PC-9 (cell line): Measurements from ENCODE around the gene COX6A1. TPM values are rescaled to one million over a fixed set of nuclear protein-coding genes. Genes with fewer than 3 reads are reported as not detected.

Experiments used
- BruUV-seq: library from RNA; stranded (reverse); fragments of 400-500 nt; replicated peaks from 2 replicates; lab custom pipeline; 2021; lab: Mats Ljungman, UMichigan
- CTCF ChIA-PET: fragments of 300-600 bp; sonication (Branson Sonifier 250); formaldehyde crosslinking; loops from one replicate; lab custom pipeline; 2022; ENCODE audit warnings: antibody characterized with exemption; lab: Charles Lee
- POLR2A ChIA-PET: fragments of 300-600 bp; sonication (Branson Sonifier 250); formaldehyde crosslinking; loops from one replicate; lab custom pipeline; 2022; ENCODE audit warnings: antibody characterized with exemption; ENCODE audit not compliant: unreplicated experiment; lab: Charles Lee
- DNase-seq, 2 experiments: peaks; one replicate each; pipeline versions ENCODE4 v3.0.0 to v3.0.0-alpha.2; 2015 to 2022; ENCODE audit warnings: mixed read lengths in 1 of 2
- H2AFZ ChIP-seq: fragments of 200-600 bp; sonication (generic); 2 replicates; pipeline ENCODE4 v1.8.1; 2017; ENCODE audit warnings: antibody characterized with exemption
- H3F3A ChIP-seq: fragments of 200-600 bp; sonication (generic); 2 replicates; pipeline ENCODE4 v1.8.1; 2017; ENCODE audit warnings: antibody characterized with exemption, mild to moderate bottlenecking, low read depth; ENCODE audit not compliant: insufficient read depth
- H3K27ac ChIP-seq: fragments of 200-600 bp; sonication (generic); 2 replicates; pipeline ENCODE4 v1.6.1; 2016; ENCODE audit warnings: mixed run types
- H3K27me3 ChIP-seq: fragments of 200-600 bp; sonication (generic); 2 replicates; pipeline ENCODE4 v1.6.1; 2016; ENCODE audit warnings: low read depth, mixed run types; ENCODE audit not compliant: insufficient read depth
- H3K36me3 ChIP-seq: fragments of 200-600 bp; sonication (generic); 2 replicates; pipeline ENCODE4 v1.6.1; 2016; ENCODE audit warnings: low read depth, mixed run types
- H3K4me1 ChIP-seq: fragments of 200-600 bp; sonication (generic); replicated peaks from 2 replicates; pipeline ENCODE4 v1.6.1; 2016; ENCODE audit warnings: mixed run types; ENCODE audit not compliant: insufficient read depth
- H3K4me2 ChIP-seq: fragments of 200-600 bp; sonication (generic); 2 replicates; pipeline ENCODE4 v1.6.1; 2017; ENCODE audit warnings: mixed run types
- H3K4me3 ChIP-seq: fragments of 200-600 bp; sonication (generic); 2 replicates; pipeline ENCODE4 v1.6.1; 2016; ENCODE audit warnings: mixed run types
- H3K79me2 ChIP-seq: fragments of 200-600 bp; sonication (generic); 2 replicates; pipeline ENCODE4 v1.6.1; 2017; ENCODE audit warnings: low read depth, mixed run types
- H3K9me2 ChIP-seq: fragments of 200-600 bp; sonication (generic); 2 replicates; pipeline ENCODE4 v1.8.1; 2017; ENCODE audit warnings: mild to moderate bottlenecking; ENCODE audit not compliant: insufficient read depth
- H3K9me3 ChIP-seq: fragments of 200-600 bp; sonication (generic); 2 replicates; pipeline ENCODE4 v1.8.1; 2016; ENCODE audit warnings: low read depth; ENCODE audit not compliant: insufficient read depth
- H4K20me1 ChIP-seq: fragments of 200-600 bp; sonication (generic); 2 replicates; pipeline ENCODE4 v1.8.1; 2017; ENCODE audit not compliant: insufficient read depth
- EZH2 ChIP-seq: fragments of 200-600 bp; sonication (generic); IDR thresholded peaks from 2 replicates; pipeline ENCODE4 v1.8.0; 2017; ENCODE audit warnings: antibody characterized with exemption, low read depth
- intact Hi-C: fragments of 100-400 bp; cut with micrococcal nuclease; formaldehyde crosslinking; loops from one replicate; pipeline ENCODE4 v1.10.0; 2022; ENCODE audit not compliant: unreplicated experiment
- total RNA-seq: library from RNA; stranded (reverse); gene quantifications from 2 replicates; pipeline ENCODE4 v1.2.3, GENCODE V29; 2021
- TF ChIP-seq, protein P1 (sequence below): fragments of 200-600 bp; sonication (generic); conservative IDR thresholded peaks from 2 replicates; pipeline ENCODE4 v1.6.1; 2017; ENCODE audit warnings: mixed run types, antibody characterized with exemption, mild to moderate bottlenecking, moderate library complexity

The COX6A1 gene
- total RNA-seq, 1 experiment from 2014 or later: 433 TPM

DNA sequence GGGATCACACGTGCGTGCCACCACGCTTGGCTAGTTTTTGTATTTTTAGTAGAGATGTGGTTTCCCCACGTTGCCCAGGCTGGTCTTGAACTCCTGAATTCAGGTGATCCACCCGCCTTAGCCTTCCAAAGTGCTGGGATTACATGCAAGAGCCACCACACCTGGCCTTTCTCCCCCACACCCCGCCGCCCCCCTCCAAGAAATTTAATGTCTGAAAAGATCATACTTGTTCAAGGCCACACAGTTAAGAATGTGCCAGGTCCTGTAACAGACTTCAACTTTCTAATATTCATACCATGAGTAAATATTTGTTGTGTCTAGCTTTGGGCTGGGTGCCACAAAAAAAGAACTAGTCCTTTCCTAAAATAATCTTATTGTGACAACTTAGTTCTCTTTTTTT lies 17.4 kb downstream of the COX6A1 start:
- BruUV-seq: no TSS peak
- DNase-seq: no peak

DNA sequence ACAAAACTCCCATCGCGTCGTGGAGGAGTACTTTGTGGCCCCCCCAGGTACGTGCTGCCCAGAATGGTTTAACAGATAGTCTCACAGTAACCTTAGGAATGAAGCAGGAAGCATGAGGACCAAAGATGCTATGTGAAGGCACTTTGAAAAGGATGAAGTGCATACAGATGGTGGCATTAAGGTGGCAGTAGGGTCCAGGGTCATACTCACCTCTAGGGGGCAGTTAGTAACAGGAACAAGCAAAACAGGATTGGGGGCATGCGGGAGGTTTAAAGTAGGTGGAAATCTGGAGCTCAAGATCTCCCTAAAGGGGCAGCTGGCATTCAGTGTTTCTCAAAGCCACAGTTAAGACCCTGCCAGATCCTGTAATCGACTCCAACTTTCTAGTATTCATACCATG lies 19.2 kb downstream of the COX6A1 start:
- Histone ChIP-seq H3K4me2 (no peak overlapping the region), H3F3A (peaks cover 75% of the 10 kb centered on the region; the same call in 1 of the 2 replicates), H3K27me3 (no peaks in the 10 kb centered on the region), H2AFZ (no peak overlapping the region), H3K9me3 (no peaks in the 10 kb centered on the region), H3K4me1 (no peaks in the 10 kb centered on the region), H3K79me2 (peaks cover 8% of the 10 kb centered on the region), H3K4me3 (no peak overlapping the region), H3K27ac (no peak overlapping the region), H3K9me2 (no peaks in the 10 kb centered on the region), H4K20me1 (peaks cover 53% of the 10 kb centered on the region), H3K36me3 (peaks cover 25% of the 10 kb centered on the region)
- intact Hi-C loops: no loop called here
- no peak for DNase-seq
- TF ChIP-seq EZH2: no peak
- TF ChIP-seq, protein P1, sequence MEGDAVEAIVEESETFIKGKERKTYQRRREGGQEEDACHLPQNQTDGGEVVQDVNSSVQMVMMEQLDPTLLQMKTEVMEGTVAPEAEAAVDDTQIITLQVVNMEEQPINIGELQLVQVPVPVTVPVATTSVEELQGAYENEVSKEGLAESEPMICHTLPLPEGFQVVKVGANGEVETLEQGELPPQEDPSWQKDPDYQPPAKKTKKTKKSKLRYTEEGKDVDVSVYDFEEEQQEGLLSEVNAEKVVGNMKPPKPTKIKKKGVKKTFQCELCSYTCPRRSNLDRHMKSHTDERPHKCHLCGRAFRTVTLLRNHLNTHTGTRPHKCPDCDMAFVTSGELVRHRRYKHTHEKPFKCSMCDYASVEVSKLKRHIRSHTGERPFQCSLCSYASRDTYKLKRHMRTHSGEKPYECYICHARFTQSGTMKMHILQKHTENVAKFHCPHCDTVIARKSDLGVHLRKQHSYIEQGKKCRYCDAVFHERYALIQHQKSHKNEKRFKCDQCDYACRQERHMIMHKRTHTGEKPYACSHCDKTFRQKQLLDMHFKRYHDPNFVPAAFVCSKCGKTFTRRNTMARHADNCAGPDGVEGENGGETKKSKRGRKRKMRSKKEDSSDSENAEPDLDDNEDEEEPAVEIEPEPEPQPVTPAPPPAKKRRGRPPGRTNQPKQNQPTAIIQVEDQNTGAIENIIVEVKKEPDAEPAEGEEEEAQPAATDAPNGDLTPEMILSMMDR: peak; percentile 46
- CTCF ChIA-PET: no interaction called here
- POLR2A ChIA-PET: no interaction called here
- no TSS peak for BruUV-seq

More for the DNA sequence above, 17.4 kb downstream of the COX6A1 start:
- H4K20me1 ChIP-seq: peaks cover 47% of the 10 kb centered on the region
- POLR2A ChIA-PET: no interaction called here
- no peak overlapping the region for H3K27ac ChIP-seq
- no peaks in the 10 kb centered on the region for H3K27me3 ChIP-seq
- no peak for TF ChIP-seq EZH2
- TF ChIP-seq, protein P1: no peak
- no peaks in the 10 kb centered on the region for H3K9me3 ChIP-seq
- H3K4me3 ChIP-seq: no peak overlapping the region
- peaks cover 13% of the 10 kb centered on the region for H3K79me2 ChIP-seq
- peaks cover 65% of the 10 kb centered on the region; the same call in 1 of the 2 replicates for H3F3A ChIP-seq
- no peak overlapping the region for H2AFZ ChIP-seq
- no peak overlapping the region for H3K4me2 ChIP-seq
- H3K9me2 ChIP-seq: no peaks in the 10 kb centered on the region
- peaks cover 17% of the 10 kb centered on the region; the same call in 1 of the 2 replicates for H3K36me3 ChIP-seq
- CTCF ChIA-PET: no interaction called here
- intact Hi-C loops: no loop called here
- no peaks in the 10 kb centered on the region for H3K4me1 ChIP-seq

DNA sequence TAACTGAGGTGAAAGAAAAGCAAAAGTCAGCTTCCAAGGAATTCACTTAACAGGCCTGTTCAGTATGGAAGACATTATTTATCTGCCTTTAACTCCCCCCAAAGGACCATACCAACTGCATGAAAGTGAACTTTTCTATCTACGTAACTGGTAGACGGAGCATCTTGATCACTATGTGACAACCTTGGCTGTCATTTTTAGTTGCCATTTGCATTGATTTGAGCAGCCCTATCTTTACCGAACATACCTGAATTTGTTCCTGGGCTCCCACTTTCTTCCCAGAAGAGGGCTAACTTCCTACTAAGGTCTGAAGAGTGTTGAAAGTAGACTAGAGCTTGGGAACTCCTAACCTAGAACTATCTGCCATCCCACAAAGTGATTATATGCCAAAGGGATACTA lies 22.2 kb downstream of the COX6A1 start:
- no peak for TF ChIP-seq EZH2
- TF ChIP-seq, protein P1: no peak
- Histone ChIP-seq H3K4me3 (no peak overlapping the region), H3K36me3 (peaks cover 37% of the 10 kb centered on the region), H3F3A (peaks cover 57% of the 10 kb centered on the region; the same call in 1 of the 2 replicates), H3K27me3 (no peaks in the 10 kb centered on the region), H3K4me1 (no peaks in the 10 kb centered on the region), H2AFZ (no peak overlapping the region), H3K27ac (no peak overlapping the region), H3K9me2 (no peaks in the 10 kb centered on the region), H3K79me2 (peaks cover 17% of the 10 kb centered on the region), H3K9me3 (no peaks in the 10 kb centered on the region), H3K4me2 (no peak overlapping the region), H4K20me1 (peaks cover 65% of the 10 kb centered on the region)
- CTCF ChIA-PET: interaction anchor here (0.7 kb wide), 1 partner anchor 76 kb away, joined by 3 read pairs; no protein-coding TSS in a partner anchor
- no TSS peak for BruUV-seq
- intact Hi-C loops: no loop called here
- DNase-seq: no peak
- POLR2A ChIA-PET: no interaction called here
